Putamen (tissue), 1 donor: ENCODE data around the gene LDLRAD4.
A peak's percentile ranks its signal among the peaks of the same experiment; 100 is the strongest.

Experiments
- DNase-seq: peaks from one replicate; pipeline ENCODE4 v3.0.0-alpha.2; 2016; ENCODE audit warnings: low spot score

The LDLRAD4 gene

DNA sequence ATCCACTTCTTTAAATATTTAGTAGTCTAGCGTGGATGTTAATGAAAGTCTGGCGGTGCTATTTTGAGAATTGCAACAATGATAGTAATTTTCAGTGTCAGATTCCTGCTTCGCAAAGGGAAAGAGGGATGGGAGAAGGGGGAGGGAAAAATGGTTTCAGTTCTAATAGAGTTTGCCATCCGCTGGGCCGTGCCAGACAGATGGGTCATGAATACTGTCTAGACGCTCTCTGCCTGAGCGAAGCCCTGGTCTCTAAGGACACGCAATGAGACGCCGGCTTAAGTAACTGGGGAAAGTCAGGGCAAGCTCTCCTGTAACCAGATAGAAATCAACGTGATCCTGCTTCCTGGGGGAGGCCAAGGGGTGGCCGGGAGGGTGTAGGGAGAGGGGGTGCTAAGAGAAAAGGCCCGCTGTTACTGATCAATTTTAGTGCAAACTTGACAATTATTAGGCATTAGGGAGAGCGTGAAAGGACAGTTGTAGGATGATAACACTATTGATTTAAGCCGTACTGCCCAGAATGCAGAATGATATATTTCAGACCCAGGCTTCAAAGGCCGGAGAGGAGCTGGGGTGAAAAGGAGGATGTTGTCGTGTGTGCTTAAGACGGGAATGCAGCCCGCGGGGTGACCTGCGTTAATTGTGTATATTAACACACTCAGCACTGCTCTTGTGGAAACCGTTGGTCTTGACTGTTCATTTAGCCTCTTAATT lies 229.2 kb downstream of the LDLRAD4 start:
- DNase-seq = no peak

DNA sequence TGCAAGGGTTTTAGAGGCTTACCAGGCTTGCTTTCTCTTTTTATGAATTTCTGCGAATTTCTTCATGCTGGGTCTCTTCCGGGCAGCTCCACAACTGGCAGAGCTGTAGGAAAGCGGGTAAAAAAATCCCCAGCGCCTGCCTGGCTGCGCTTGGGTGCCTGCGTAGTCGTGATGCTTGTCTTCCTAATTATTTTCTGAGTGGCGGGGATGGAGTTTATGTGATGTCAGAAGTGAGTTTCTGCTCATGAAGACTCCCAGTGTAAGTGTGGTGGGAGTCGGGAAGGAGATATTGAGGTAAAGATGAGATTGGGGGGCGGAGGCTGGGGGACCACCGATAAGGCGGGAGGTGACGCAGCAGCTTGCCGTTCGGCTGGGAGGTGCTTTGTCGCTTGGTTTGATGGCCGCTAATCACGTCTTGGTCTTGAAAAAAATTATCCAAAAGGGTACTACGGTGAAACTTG lies 229.8 kb downstream of the LDLRAD4 start:
- no peak for DNase-seq

DNA sequence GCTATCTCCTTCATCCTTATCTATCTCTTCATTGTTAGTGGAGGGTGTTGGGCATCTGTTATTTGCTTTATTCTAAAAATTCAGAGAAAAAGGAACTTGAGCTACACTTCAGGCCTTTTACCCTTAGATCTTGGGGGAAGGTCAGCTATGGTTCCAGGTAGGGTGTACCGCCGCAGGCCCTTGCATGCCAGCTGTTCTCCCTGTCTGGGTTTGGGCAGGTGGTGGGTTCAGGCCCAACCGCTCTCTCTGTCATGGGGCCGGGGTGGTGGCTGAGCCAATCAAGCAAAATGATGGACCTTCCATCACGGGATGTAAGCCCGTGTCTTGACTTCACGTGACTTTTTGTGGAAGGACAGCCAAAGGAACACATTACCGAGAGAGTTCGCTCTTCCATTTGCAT lies 231.1 kb downstream of the LDLRAD4 start:
- no peak for DNase-seq

DNA sequence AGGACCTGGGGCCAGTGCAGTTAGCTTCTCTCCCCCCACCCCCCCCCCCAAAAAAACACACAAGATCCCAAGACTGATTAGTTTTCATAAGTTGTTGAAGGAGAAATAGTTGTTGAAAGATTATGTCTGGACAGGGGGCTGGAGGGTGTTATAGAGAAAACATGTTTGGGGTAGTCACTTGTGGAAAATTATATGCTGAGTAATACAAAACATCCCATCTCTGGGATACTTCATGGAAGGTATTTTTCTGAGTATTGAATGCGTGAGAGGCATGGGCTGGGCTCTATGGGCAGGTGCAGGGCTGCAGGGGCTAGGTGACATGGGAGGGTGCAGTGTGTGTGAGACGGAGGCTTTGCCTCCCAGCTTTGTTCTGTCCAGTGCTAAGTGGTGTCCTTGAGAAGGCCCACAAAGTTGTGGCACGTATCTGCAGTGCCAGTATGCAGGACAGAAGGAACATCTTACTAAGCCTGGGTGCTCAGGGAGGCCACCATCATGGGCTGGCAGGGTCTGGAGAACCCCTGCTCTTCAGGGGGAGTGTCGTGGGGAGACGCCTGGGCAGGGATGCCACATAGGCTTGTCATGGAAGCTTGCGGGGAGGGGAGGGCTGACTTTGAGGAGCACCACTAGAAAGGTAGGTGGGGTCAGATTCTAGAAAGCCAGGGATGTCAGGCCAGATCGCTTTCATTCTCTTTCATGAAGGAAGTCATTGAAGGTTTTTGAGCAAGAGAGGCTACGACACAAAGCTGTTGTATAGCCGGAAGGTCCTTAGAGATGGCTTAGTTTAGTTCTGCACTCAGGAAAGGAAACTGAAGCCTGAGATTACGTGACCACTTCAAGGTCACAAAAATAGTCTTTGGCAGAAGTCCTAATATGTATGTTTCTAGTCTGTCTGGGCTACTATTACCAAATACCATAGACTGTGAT lies 232.0 kb downstream of the LDLRAD4 start:
- no peak for DNase-seq

DNA sequence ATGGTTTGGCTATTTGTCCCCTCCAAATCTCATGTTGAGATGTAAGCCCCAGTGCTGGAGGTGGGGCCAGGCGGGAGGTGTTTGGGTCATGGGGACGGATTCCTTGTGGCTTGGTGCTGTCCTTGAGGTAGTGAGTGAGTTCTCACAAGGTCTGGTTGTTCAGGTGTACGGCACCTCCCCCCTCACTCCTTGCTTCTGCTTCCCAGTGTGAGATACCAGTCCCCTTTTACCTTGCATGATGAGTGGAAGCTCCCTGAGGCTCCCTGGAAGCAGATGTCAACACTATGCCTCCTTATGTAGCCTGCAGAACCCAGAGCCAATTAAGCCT lies 232.6 kb downstream of the LDLRAD4 start:
- no peak for DNase-seq

DNA sequence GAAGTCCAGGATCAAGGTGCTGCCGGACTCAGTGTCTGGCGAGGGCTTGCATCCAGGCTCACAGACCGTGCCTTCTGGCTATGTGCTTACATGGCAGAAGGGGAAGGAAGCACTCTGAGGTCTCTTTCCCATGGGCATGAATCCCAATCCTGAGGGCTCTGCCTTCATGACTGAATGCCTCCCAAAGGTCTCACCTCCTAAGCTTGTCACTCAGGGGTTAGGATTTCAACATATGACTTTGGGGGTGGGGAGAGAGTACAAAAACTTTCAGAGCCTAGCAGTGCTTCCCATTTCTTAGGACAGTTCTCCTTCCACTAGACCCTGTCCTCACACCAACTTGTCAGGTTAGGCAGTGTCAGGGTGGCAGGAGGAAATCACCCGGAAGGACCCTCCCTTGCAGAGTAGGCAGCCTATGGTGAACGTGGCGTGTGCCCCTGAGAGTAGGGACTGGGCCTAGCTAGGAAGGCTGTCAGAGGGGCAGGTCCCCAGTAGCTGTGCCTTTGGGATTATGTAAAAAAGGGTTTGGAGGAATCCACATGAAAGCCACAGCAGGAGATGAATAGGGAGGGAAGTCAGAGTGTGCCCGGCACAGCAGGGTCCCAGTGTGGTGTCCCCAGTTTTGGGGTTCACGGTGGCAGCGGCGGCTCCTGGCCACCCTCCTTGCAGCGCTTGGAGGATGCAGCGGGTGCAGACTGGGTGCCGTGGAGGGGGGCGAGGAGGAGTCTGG lies 233.3 kb downstream of the LDLRAD4 start:
- DNase-seq = no peak

DNA sequence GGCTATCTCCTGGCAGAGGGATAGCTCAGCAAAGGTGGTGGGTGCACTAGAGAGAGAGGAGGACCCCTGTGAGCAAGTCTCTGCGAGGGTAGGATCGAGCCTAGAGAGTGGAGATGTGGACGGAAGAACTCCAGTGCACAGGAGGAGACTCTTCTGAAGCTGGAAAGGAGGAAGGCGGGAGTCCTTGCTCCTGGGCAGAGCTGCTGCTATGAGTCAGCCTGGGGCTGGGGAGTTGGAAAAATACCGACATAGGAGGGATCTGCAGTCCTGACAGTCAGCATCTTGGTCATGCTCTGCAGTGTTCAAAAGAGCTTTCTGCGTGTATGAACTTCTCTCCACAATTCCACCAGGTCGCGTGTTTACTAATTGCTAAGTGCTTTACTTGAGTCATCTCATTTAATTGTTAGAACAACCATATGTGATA lies 233.8 kb downstream of the LDLRAD4 start:
- DNase-seq = no peak

DNA sequence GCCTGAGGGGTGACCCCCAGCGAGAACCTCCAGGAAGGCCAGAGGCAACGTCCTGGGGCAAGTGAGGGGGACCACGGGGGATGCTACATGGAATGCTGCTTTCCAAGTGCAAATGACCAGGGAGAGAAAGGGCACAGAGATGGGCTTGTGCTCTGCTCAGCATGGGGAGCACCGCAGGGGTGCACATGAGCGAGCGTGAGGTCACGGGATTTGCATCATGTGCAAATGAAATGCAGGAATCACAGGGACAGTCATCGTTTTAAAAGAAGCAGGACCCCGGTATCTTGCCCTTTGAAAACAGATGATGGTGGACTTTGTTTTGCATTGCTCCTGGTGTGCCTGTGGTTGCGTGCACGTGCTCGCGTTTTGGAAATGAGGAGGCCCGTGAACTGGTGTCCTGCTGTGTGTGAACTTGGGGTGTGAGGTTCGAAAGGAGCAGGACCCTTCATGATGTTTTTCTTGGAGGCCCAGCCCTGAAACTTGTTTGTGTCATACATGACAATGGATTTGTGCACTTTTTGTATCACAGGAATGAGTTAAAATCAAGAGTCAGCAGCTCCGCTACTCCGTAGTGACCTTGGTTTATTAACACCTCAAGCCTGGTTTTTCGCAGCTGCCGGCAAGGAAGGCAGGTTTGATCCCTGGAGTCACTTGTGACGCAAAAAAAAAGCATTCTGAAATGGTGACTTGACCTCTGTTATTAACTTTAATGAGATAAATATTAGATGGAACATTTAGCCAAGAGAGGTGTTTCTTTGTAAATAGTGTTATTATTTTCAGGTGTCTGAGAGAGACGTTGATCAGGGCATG lies 234.5 kb downstream of the LDLRAD4 start:
- DNase-seq = no peak

DNA sequence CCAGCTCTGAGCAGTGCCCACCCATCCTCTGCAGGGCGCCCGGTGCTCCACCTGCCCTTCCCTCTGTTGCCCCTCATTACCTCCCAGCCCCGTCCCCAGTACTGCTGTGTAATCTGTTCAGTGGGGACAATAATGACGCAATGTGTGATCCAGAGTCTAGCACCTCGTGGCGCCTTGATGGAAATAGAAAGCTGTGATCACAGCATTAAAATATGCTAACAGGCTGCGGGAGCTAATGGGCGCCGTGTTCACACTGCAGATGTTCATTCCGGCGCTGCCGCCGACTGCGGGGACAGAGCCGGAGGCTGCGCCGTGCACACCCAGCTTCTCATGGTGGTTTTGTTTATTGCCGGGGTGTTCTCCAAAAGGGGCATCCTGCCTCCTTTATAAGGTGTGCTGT lies 235.2 kb downstream of the LDLRAD4 start:
- peak; percentile 54 for DNase-seq

DNA sequence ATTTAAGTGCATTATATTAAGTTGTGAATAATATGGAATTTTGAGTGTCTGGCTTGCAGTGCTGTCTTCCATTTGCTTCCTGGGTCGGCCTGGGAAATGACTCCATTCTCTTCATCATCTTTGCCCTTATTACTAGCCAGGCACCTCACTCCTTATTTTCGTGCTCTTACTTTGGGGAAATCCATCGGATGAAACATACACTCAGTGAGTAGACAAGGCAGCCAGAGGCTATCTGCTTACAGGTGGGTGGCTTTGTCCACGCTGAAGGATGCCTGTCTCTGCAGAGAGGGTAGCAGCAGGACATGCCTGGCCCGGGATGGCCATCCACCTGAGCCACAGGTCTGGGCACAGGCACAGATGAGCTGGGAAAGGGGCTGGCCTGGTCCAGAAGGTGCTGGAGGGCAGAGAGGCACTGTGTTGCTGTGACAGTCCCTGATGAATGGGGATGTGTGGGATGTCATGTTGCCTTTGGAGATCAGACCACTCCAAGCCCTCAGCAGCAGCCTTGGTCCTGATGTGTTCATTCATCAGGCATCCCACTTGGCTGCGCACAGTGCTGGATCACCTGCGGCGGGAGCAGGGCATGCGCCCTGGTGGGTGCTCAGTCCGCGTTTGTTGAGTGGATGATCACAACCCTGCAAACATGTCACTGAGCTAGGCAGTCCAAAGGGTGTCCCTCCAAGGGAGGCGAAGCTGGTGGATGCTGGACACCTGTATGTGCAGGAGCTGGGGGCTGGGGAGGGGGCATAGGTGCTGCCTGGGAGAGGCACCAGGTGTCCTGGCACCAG lies 236.0 kb downstream of the LDLRAD4 start:
- DNase-seq = no peak

DNA sequence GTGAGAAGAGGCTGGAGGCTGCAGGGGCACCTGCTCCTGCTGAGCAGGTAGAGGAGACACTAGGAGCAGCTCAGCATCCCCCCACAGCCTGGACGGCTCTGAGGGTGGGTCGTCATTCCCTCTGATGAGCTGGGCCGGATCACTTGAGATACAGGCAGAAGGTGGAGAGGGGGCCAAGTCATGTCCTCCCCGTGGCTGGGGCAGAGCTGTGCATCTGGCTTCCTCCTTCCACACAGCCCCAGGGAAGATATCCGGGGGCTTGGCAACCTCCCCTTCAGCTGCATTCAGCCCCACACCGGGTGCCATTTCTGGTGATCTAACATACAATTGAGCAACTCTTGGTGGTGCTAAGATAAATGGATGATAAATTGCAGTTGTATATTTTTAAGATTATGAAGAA lies 236.9 kb downstream of the LDLRAD4 start:
- no peak for DNase-seq

DNA sequence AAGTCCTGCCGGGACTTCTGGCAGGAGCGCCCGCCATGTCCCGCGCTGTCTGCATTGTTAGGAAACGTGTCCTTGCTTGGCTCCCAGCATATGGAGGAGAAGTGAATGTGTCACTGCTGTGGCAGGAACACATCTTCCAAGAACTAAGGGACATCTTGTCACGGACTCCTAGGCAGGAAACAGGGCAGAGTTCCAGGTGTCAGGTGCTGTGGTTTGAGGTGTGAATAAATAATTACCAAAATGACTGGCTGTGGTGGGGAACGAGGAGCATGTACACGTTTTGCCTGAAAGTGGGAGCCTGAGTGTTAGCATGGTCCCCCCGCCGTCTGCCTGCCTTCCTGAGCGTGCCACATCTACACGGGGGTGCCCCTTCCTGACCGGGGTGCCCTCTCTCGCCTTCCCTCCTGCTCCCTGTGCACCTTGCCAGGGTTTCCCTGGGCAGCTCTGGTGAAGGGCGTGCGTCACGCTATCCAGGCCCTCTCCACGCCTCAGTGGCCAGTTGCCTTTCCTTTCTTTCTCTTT lies 237.5 kb downstream of the LDLRAD4 start:
- no peak for DNase-seq

DNA sequence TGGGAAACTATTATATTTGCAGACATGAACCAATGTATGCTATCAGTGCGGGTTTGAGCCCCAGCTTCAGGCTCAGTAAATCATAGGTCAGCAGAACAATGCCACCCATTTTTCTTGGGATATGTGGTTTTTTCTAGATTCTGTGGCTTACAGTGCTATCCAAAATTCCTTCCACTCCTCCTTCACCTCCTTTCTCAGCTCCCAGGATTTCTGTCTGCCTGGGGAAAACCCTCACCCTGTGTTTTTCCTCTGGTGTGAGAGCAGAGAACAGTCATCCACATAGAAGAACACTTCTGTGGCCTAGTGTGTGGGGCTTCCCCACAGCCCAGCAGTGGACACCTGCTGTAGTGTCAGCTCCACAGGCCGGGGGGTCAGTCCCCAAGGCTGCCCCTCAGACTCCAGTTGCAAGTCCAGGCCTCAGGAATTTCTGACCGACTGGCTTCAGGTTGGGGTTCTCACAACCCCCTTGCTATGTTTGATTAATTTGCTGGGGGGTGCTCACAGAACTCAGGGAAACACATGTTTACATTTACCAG lies 238.2 kb downstream of the LDLRAD4 start:
- no peak for DNase-seq

DNA sequence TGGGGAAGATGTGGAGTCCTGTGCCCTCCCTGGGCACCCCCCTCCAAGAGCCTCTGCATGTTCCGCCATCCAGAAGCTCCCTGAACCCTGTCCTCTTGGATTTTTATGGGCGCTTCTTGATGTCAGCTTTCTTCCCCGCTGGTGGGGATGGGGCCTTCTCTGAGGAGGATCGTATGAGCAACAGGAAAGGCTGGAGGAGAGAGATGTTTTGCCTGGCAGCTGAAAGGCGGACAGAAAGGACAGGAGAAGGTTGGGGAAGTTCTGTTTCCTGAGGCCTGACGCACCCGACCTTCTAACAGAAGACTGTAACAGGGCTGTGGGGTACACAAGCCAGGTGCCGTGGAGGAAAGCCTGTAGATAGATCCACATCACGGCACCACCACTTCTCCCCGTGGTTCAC lies 238.8 kb downstream of the LDLRAD4 start:
- DNase-seq = no peak

DNA sequence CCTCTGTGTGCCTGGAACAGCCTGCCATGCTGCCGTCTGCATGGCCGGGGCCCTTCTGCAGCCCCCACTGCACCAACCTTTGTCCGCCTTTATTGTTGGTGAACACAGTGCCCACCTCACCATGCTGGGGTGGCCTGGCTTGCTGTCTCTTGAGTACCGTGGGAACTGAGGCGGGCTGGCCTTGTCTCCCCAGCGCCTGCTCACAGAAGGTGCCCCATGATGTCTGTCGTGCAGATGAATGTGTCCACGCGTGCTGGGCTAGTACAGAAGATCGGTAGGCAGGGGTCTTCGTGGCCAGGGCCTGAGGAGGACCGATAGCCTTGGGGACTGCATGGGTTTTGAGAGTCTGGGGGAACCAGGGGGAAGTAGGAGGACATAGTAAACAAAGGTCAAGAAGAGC lies 242.4 kb downstream of the LDLRAD4 start:
- DNase-seq = no peak

DNA sequence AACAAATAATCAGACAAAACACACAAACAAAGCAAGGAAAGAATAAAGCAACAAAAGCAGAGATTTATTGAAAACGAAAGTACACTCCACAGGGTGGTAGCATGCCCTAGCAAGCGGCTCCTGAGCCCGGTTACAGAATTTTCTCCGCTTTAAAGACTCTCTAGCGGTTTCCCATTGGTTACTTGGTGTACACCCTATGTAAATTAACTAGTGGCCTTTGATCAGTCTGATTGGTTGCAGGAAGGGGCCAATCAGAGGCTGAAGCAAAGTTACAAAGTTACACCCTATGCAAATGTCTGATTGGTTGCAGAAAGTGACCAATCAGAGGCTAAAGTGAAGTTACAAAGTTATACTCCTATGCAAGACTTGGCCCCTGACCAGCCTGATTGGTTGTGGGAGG lies 242.9 kb downstream of the LDLRAD4 start:
- no peak for DNase-seq

DNA sequence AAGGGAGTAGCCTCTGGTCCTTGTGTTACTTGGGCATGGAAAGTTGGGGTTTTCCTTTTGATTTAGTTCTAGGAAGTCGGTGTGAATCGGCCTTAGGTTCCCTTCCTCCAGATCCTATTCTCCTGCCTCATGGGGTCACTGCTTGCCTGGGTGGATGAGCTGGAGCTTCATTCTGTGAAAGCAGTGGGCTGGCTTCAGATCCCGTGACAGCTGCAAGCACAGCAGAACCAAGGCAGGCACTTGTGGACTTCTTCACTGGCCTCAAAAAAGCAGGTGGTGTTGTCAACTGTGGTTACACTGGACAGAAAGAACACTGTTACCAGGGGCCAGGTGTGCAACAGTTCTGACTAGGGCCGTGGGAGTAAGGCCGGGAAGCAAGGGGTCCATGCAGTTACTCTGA lies 243.4 kb downstream of the LDLRAD4 start:
- no peak for DNase-seq

DNA sequence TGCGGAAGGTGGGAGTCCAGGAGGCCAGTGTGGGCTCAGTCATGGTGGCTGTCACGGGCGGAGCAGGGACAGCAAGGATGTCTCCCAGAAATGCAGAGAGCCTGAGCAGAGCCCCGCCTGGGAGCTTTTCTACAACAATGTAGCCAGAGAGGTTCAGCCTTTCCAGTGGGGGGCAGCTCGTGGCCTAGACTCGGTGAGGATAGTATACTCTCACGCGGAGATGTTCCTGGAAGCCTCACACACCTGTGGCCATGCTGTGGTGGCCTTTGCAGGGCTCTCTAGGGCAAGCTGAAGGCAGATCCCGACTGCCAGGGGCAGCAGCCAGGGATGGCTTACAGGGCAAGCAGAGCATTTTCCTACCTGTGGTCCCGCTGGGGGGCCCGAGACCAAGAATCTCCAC lies 244.1 kb downstream of the LDLRAD4 start:
- DNase-seq = no peak

DNA sequence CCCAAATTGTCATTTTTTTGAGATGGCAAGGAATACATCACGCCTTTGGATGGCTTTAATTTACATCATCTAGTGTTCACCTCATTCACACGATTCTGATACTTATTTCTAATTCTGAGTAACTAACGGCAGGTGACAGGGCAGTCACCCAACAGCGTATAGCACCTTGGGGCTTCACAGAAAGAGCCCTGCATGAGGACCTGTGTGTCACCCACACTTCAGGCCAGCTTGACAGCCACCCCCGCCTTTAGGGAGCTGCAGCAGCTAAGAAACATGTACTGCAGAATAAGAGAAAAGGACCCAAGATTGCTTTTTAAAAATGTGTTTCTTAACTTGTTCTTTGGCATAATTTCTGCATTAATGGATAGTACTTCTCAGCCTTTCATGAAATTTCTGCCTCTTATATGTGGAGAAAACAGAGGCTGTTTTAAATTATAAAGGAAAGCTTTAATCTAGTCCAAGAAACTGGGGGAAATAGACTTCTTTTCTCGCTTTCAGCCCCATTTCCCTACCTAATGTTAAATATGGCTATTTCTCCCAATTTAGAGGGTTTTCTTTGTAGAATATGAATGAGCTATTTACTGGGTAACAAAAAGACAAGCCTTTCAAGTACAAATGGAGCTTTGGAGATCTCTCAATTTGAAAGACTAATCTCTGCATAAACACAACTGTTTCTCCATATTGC lies 245.1 kb downstream of the LDLRAD4 start:
- no peak for DNase-seq
